GM23248 (cell line): ENCODE measurements around the gene BUD31.

Experiments
- EZH2 ChIP-seq: fragments of 200-600 bp; sonication (generic); IDR thresholded peaks from 2 replicates; pipeline ENCODE4 v1.6.1; 2018; ENCODE audit warnings: antibody characterized with exemption, mild to moderate bottlenecking; ENCODE audit not compliant: insufficient read depth, poor library complexity, severe bottlenecking
- EZH2phosphoT487 ChIP-seq: fragments of 200-600 bp; sonication (generic); IDR thresholded peaks from 2 replicates; pipeline ENCODE4 v1.6.1; 2018; ENCODE audit warnings: antibody characterized with exemption, moderate library complexity, mild to moderate bottlenecking, low read depth; ENCODE audit not compliant: insufficient read depth

- TF ChIP-seq EZH2 (no peak), EZH2phosphoT487 (no peak)
These were observed 43.2 kb downstream of the BUD31 start for GRCh38 chr7:99451936-99452335.
